ENCODE measurements around the gene CPLX1. TPM values are rescaled to one million over a fixed set of nuclear protein-coding genes. Genes with fewer than 3 reads are reported as not detected.
A peak's percentile ranks its signal among the peaks of the same experiment; 100 is the strongest.

Gene CPLX1
- total and polyA plus RNA-seq, 9 donors = 0.47 to 10.2 (median 2.3) TPM

GRCh38 chr4:825063-825970 is 612 bp downstream of the CPLX1 start:
- Histone ChIP-seq H3K27ac (no peak overlapping the region), H3K4me1 (ENCODE audit: insufficient read depth) (no peaks in the 10 kb centered on the region), H3K9me3 (no peaks in the 10 kb centered on the region), H3K36me3 (no peaks in the 10 kb centered on the region), H3K4me3 (peak overlapping the region; percentile 10), H3K27me3 (peaks cover 12% of the 10 kb centered on the region)
- 3 to 6% (median 4%) methylated on average over 58 to 94 of the region's 94 CpGs for WGBS, 3 donors
- intact Hi-C loops (cut with DNase I) = no loop called here
- peak in 3 of 5 donors; percentile 51 to 65 (median 61) for DNase-seq
- no peak for TF ChIP-seq CTCF (IDR thresholded peaks at IDR 0.05)
- no peak for TF ChIP-seq POLR2A (IDR thresholded peaks at IDR 0.05)

DNA sequence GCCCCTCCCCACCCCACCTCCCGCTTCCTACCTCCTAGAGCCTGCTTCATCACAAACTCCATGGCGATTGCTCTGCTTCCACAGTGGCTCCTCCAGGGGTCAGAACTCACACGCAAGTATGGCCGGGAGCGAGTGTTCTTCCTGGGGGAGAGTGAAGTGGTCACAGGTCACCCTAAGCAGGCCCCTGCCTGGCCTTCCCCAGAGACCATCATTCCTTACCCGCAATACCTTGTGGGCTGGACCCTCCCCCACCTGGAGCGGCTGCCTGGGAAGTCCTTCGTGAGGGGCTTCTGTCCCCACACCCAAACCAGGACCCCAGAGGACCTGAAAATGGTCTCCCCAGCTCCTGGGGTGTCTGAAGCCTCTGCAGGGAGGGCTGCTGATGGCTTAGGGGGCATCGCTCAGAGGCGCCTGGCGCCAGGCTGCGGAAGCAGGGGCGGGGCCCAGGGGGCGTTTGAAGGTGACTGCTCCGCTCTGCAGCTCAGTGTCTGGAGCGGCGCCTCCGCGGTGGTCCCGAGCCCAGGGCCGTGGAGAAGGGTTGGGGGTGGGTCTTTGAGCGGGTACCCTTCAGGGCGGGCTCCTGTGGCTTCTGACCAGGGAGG is 1.4 kb downstream of the CPLX1 start:
- peaks cover 12% of the 10 kb centered on the region for H3K27me3 ChIP-seq
- WGBS, 3 donors = 3% methylated on average over 23 of the region's 23 CpGs

DNA sequence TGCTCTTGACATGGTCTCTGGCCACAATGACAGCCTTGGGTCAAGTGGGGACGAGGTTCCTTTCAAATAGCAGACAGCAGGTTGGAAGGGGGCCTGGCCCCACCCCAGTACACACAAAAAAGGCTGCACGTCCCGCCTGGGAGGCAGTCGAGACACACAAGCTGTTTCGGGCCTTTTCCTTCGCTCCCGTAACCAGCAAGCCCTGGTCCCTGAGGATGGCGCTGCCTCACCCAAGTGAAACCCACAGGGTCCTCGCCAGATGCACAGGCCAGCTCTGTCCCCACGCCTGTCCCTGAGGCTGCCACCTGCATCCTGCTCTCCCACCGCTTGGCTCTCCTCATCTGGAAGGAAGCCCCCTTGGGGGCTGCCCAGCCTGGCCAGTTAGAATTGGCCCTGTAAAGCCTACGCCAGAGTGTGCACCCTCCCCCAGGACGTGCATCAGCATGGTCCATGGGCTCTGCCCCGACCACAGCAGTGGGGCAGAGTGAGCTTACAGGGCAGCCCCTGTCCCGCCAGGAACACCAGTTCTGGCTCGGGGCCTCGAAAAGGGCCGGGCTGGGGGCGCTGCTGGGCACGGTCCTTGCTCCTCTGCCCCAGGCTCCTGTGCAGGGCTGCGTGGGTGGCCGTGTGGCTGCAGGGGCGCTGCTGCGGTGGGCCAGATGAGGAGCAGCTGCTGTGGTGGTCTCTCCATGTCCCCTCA is 2.0 kb downstream of the CPLX1 start:
- no peaks in the 10 kb centered on the region for H3K4me1 ChIP-seq (ENCODE audit: insufficient read depth)
- intact Hi-C loops (cut with DNase I) = no loop called here
- no peaks in the 10 kb centered on the region for H3K36me3 ChIP-seq
- TF ChIP-seq CTCF (IDR thresholded peaks at IDR 0.05) (no peak), POLR2A (IDR thresholded peaks at IDR 0.05) (no peak), EP300 (IDR thresholded peaks at IDR 0.05) (no peak)
- no peak for DNase-seq
- no peaks in the 10 kb centered on the region for H3K9me3 ChIP-seq
- 41 to 46% (median 44%) methylated on average over 21 to 24 of the region's 24 CpGs for WGBS, 3 donors
- no peak overlapping the region for H3K27ac ChIP-seq
- no peak overlapping the region for H3K4me3 ChIP-seq
- peaks cover 12% of the 10 kb centered on the region for H3K27me3 ChIP-seq

More for the DNA sequence above, 1.4 kb downstream of the CPLX1 start:
- intact Hi-C loops (cut with DNase I) = no loop called here
- Histone ChIP-seq H3K4me3 (no peak overlapping the region), H3K9me3 (no peaks in the 10 kb centered on the region), H3K27ac (no peak overlapping the region), H3K4me1 (ENCODE audit: insufficient read depth) (no peaks in the 10 kb centered on the region), H3K36me3 (no peaks in the 10 kb centered on the region)
- no peak for TF ChIP-seq EP300 (IDR thresholded peaks at IDR 0.05)
- TF ChIP-seq CTCF (IDR thresholded peaks at IDR 0.05) = no peak
- no peak for TF ChIP-seq POLR2A (IDR thresholded peaks at IDR 0.05)
- no peak for DNase-seq

GRCh38 chr4:823176-823760 is 2.7 kb downstream of the CPLX1 start:
- intact Hi-C loops (cut with DNase I) = no loop called here
- no peak for TF ChIP-seq POLR2A (IDR thresholded peaks at IDR 0.05)
- no peak for TF ChIP-seq EP300 (IDR thresholded peaks at IDR 0.05)
- no peak for TF ChIP-seq CTCF (IDR thresholded peaks at IDR 0.05)
- DNase-seq = no peak
- Histone ChIP-seq H3K36me3 (no peaks in the 10 kb centered on the region), H3K27me3 (peaks cover 12% of the 10 kb centered on the region), H3K4me3 (no peak overlapping the region), H3K27ac (no peak overlapping the region), H3K4me1 (ENCODE audit: insufficient read depth) (no peaks in the 10 kb centered on the region), H3K9me3 (no peaks in the 10 kb centered on the region)
- 71 to 76% (median 72%) methylated on average over 21 of the region's 21 CpGs for WGBS, 3 donors

Measured in ovary (tissue), 9 donors.